Measurements from ENCODE around the gene CDX2. TPM values are rescaled to one million over a fixed set of nuclear protein-coding genes. Genes with fewer than 3 reads are reported as not detected.

CDX2 gene
- polyA plus RNA-seq, 1 donor from 2014 or later, result not detected

DNA sequence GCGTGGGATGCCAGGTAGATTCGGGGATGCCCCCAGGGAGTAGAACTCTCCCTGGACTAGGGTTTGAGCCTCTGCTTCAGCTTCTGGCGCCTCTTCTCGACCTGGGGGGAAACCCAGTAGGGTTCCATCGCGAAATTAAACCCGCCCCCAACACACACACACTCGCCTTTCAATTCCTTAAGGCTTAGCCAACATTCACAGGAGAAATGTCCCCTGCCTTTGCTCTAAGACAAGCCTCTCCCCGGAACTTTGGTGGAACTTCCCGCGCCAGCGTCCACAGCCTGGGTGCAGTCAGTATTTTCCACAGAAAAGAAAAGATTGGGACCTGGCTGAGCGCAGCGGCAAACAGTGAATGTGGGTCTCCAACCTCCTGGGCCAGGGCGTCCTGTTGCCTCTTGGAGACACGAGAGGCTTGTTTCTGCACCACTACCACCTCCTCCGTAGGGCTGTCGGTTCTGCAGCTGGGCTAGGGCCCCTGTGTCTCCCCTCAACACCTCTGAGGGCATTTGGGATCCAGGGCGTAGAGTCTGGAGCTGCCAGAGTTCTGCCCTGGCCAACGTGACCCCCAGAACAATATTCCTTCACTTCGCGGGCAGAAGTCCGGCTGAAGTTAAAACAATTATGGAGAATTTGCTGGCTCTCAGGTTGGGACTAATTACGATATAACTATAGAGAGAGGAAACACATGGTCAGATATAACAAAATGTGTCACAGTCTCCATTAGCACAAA is 46.1 kb downstream of the CDX2 start:
- TF ChIP-seq SMC3 (conservative IDR thresholded peaks at IDR 0.05; ENCODE audit: poor library complexity), result no peak
- TF ChIP-seq EZH2 (IDR thresholded peaks at IDR 0.05; ENCODE audit: borderline replicate concordance, insufficient read depth, low read length, poor library complexity, severe bottlenecking), result peak; percentile 51
- no peak for TF ChIP-seq EP300 (conservative IDR thresholded peaks at IDR 0.05; ENCODE audit: poor library complexity, severe bottlenecking)
- TF ChIP-seq TAF1 (IDR thresholded peaks at IDR 0.05; ENCODE audit: low read depth), result no peak
- Histone ChIP-seq H4K20me1 (ENCODE audit: insufficient read depth) (no peaks in the 10 kb centered on the region), H3K4me2 (ENCODE audit: low read length) (no peak overlapping the region), H3K27me3 (ENCODE audit: insufficient read depth, low read depth, low read length) (peaks cover 100% of the 10 kb centered on the region), H3F3A (ENCODE audit: insufficient read depth, low read length, poor library complexity, severe bottlenecking) (no peaks in the 10 kb centered on the region), H3K4me3 (ENCODE audit: low read length) (no peak overlapping the region), H3K9me2 (ENCODE audit: insufficient read depth, low read length) (no peaks in the 10 kb centered on the region), H3K9ac (ENCODE audit: low read length) (no peak overlapping the region), H3K27ac (ENCODE audit: low read length) (no peak overlapping the region), H3K9me3 (ENCODE audit: low read length) (peaks cover 3% of the 10 kb centered on the region), H3K79me2 (replicated peaks; ENCODE audit: insufficient read depth, low read length) (no peaks in the 10 kb centered on the region), H3K36me3 (ENCODE audit: insufficient read depth, low read length) (no peaks in the 10 kb centered on the region), H2AFZ (ENCODE audit: low read depth, low read length) (no peak overlapping the region)

DNA sequence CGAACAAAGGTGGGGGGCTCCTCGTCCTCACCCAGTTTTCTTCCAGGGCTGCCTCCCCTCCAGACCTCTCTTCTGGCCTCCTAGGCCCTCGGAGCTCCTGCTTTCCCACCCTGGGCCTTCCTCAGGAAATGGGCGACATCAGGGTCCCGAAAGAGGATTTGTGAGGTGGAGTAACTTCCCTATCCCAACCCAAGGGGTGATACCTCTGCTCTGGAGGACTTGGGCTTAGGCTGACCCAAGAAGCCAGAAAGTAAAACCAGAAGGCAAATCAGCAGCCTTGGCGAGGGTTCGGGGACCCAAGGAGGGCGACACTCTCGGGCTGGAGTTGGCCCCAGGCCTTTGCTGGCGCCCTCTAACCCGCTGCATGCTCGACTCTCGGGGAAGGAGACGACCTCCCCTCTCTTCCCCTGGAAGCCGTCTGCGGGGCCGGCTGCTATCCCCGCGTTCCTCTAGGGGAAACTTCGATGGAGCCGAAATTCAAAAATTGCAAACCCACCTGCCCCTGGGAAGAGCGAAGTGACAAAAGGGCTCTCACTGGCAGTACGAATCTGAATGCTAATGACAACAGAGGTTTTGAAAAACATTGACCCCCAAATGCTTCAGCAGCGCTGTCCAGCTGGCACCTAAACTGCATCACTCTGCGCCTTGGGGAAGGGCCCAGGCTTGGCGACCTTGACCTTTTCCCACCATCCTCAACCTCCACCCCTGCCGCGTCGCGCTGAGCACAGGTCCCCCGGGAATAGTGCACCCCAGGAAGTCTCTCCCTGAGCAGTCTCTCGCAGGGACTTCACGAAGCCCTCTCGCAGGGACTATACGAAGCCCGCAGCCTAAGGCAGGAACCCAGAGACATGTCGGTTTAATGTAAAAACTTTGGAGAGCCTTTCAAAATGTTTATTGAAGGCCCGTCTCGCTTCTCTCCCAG is 46.9 kb downstream of the CDX2 start:
- Histone ChIP-seq H3K9me2 (ENCODE audit: insufficient read depth, low read length) (no peaks in the 10 kb centered on the region), H3K9me3 (ENCODE audit: low read length) (peaks cover 3% of the 10 kb centered on the region), H3K4me3 (ENCODE audit: low read length) (no peak overlapping the region), H3F3A (ENCODE audit: insufficient read depth, low read length, poor library complexity, severe bottlenecking) (no peaks in the 10 kb centered on the region), H3K79me2 (replicated peaks; ENCODE audit: insufficient read depth, low read length) (no peaks in the 10 kb centered on the region), H3K9ac (ENCODE audit: low read length) (no peak overlapping the region), H3K27me3 (ENCODE audit: insufficient read depth, low read depth, low read length) (peaks cover 100% of the 10 kb centered on the region), H3K27ac (ENCODE audit: low read length) (no peak overlapping the region), H3K36me3 (ENCODE audit: insufficient read depth, low read length) (no peaks in the 10 kb centered on the region), H2AFZ (ENCODE audit: low read depth, low read length) (no peak overlapping the region), H4K20me1 (ENCODE audit: insufficient read depth) (no peaks in the 10 kb centered on the region), H3K4me2 (ENCODE audit: low read length) (no peak overlapping the region)
- TF ChIP-seq EZH2 (IDR thresholded peaks at IDR 0.05; ENCODE audit: borderline replicate concordance, insufficient read depth, low read length, poor library complexity, severe bottlenecking) (peak; percentile 67), SMC3 (conservative IDR thresholded peaks at IDR 0.05; ENCODE audit: poor library complexity) (no peak), TAF1 (IDR thresholded peaks at IDR 0.05; ENCODE audit: low read depth) (no peak)

DNA sequence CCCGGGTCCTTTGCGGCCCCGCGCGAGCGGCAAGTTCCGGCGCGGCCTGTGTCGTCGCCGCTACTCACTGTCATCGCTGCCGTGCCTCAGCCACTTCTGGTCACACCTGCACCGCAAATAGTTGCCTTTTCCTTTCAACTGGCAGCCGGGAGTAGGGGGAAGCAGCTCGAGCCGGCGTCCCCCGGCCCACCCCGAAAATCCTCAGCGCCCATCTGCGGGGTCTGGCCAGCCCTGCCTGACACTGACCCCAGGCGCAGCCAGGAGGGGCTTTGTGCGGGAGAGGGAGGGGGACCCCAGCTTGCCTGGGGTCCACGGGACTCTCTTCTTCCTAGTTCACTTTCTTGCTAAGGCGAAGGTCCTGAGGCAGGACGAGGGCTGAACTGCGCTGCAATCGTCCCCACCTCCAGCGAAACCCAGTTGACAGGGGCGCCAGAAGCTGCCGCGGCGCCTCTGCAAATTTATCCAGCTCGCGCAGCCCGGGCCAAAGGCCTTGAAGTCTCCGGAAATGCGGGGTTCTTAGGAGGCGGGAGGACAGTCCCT is 47.6 kb downstream of the CDX2 start:
- peak; percentile 63 for TF ChIP-seq EZH2 (IDR thresholded peaks at IDR 0.05; ENCODE audit: borderline replicate concordance, insufficient read depth, low read length, poor library complexity, severe bottlenecking)
- no peak for TF ChIP-seq TAF1 (IDR thresholded peaks at IDR 0.05; ENCODE audit: low read depth)
- Histone ChIP-seq H3K9me3 (ENCODE audit: low read length) (peaks cover under 1% of the 10 kb centered on the region), H3K9me2 (ENCODE audit: insufficient read depth, low read length) (no peaks in the 10 kb centered on the region), H4K20me1 (ENCODE audit: insufficient read depth) (no peaks in the 10 kb centered on the region), H3K4me3 (ENCODE audit: low read length) (peak overlapping the region; percentile 31), H2AFZ (ENCODE audit: low read depth, low read length) (no peak overlapping the region), H3K27me3 (ENCODE audit: insufficient read depth, low read depth, low read length) (peaks cover 100% of the 10 kb centered on the region), H3K36me3 (ENCODE audit: insufficient read depth, low read length) (no peaks in the 10 kb centered on the region), H3K79me2 (replicated peaks; ENCODE audit: insufficient read depth, low read length) (no peaks in the 10 kb centered on the region), H3K27ac (ENCODE audit: low read length) (no peak overlapping the region), H3K9ac (ENCODE audit: low read length) (no peak overlapping the region), H3K4me2 (ENCODE audit: low read length) (no peak overlapping the region), H3F3A (ENCODE audit: insufficient read depth, low read length, poor library complexity, severe bottlenecking) (no peaks in the 10 kb centered on the region)

Data from neural cell (in vitro differentiated cells).